K562 (cell line): Measurements from ENCODE around the gene RACGAP1. TPM values are rescaled to one million over a fixed set of nuclear protein-coding genes. Genes with fewer than 3 reads are reported as not detected.

Experiments
- ATAC-seq: fragments of 200-7000 bp; cut with Tn5 transposase; 3 replicates; pipeline ENCODE4 v1.9.1; 2020; ENCODE audit warnings: moderate library complexity
- BruUV-seq: library from RNA; stranded (reverse); fragments of 400-500 nt; replicated peaks from 2 replicates; lab custom pipeline; 2021; lab: Mats Ljungman, UMichigan
- CTCF ChIA-PET: fragments of 300-600 bp; formaldehyde crosslinking; extraction: SDS; loops from one replicate; lab custom pipeline; 2021; ENCODE audit warnings: low intra/inter-chr PET ratio; lab: Yijun Ruan, JAX
- POLR2A ChIA-PET: fragments of 300-600, 350-650 bp; sonication (Branson Sonifier 250); formaldehyde crosslinking; extraction: SDS; loops from one replicate; lab custom pipeline; 2021; ENCODE audit warnings: antibody characterized with exemption, inconsistent platforms; lab: Yijun Ruan, JAX
- DNase-seq, 4 experiments: peaks; one replicate each; pipeline versions ENCODE4 v3.0.0 to v3.0.0-alpha.2; 2011 to 2018; ENCODE audit warnings: low spot score in 3 of 4, mixed read lengths in 3 of 4; ENCODE audit errors: extremely low read depth in 1 of 4
- FAIRE-seq: peaks from 2 replicates; lab custom pipeline; 2011; peaks lifted over from hg19 to GRCh38; lab: Jason Lieb, UNC
- H2AFZ ChIP-seq: 2 replicates; pipeline ENCODE4 v1.6.0; 2011; ENCODE audit warnings: low read depth, low read length, control low read depth, inconsistent platforms
- H3K27ac ChIP-seq: fragments of 200-600 bp; 3 replicates; pipeline ENCODE4 v1.8.0; 2011; ENCODE audit warnings: low read depth, mild to moderate bottlenecking, control low read depth, inconsistent platforms, low read length, moderate library complexity, mixed read lengths; ENCODE audit errors: extremely low read depth
- H3K27me3 ChIP-seq, 2 experiments: fragments of 300-600 bp in 1 of 2; 2 replicates in 1 of 2; 3 replicates in 1 of 2; pipeline versions ENCODE4 v1.6.0 to v1.8.0; 2011; ENCODE audit warnings: inconsistent platforms in 2 of 2, low read length in 2 of 2, mild to moderate bottlenecking in 1 of 2, mixed read lengths in 1 of 2, moderate library complexity in 1 of 2; ENCODE audit not compliant: control insufficient read depth in 2 of 2, insufficient read depth in 2 of 2
- H3K36me3 ChIP-seq: fragments of 300-600 bp; 3 replicates; pipeline ENCODE4 v1.8.0; 2011; ENCODE audit warnings: mild to moderate bottlenecking, low read length, inconsistent platforms; ENCODE audit not compliant: control insufficient read depth, insufficient read depth
- H3K4me1 ChIP-seq, 2 experiments: fragments of 200-600 bp in 1 of 2; replicated peaks in 1 of 2; 2 replicates in 1 of 2; 3 replicates in 1 of 2; pipeline versions ENCODE4 v1.5.1 to v1.8.0; 2011; ENCODE audit warnings: inconsistent platforms in 2 of 2, low read length in 2 of 2, mild to moderate bottlenecking in 1 of 2, mixed read lengths in 1 of 2, moderate library complexity in 1 of 2; ENCODE audit not compliant: control insufficient read depth in 2 of 2, insufficient read depth in 2 of 2
- H3K4me2 ChIP-seq: 2 replicates; pipeline ENCODE4 v1.6.1; 2011; ENCODE audit warnings: low read length, control low read depth, inconsistent platforms, mixed read lengths; ENCODE audit not compliant: insufficient read depth
- H3K4me3 ChIP-seq: fragments of 200-600 bp; sonication (generic), shearing (Covaris generic); 2 replicates; pipeline ENCODE4 v1.5.1; 2016; ENCODE audit warnings: control low read depth, inconsistent platforms
- H3K79me2 ChIP-seq: fragments of 200-600 bp; 3 replicates; pipeline ENCODE4 v1.8.0; 2011; ENCODE audit warnings: low read length, inconsistent platforms; ENCODE audit not compliant: control insufficient read depth, insufficient read depth
- H3K9ac ChIP-seq, 2 experiments: 2 replicates each; pipeline versions ENCODE4 v1.6.0 to v1.6.1; 2011; ENCODE audit warnings: low read depth in 2 of 2, low read length in 2 of 2, control low read depth in 1 of 2, inconsistent platforms in 1 of 2, mild to moderate bottlenecking in 1 of 2, mixed read lengths in 1 of 2; ENCODE audit not compliant: insufficient read depth in 1 of 2
- H3K9me1 ChIP-seq: one replicate; pipeline ENCODE4 v1.6.0; 2011; ENCODE audit warnings: inconsistent platforms, mild to moderate bottlenecking, low read length, moderate library complexity; ENCODE audit not compliant: control insufficient read depth, insufficient read depth
- H3K9me3 ChIP-seq: replicated peaks from 2 replicates; pipeline ENCODE4 v1.5.1; 2011; ENCODE audit warnings: low read depth, low read length, inconsistent platforms; ENCODE audit not compliant: control insufficient read depth, insufficient read depth
- H4K20me1 ChIP-seq: replicated peaks from 2 replicates; pipeline ENCODE4 v1.6.1; 2011; ENCODE audit warnings: low read length, inconsistent platforms, mixed read lengths; ENCODE audit not compliant: control insufficient read depth, insufficient read depth
- BCOR ChIP-seq: fragments of 450-650 bp; IDR thresholded peaks from 2 replicates; pipeline ENCODE4 v1.6.1; 2016
- FOXK1 ChIP-seq: sonication (generic); formaldehyde crosslinking; IDR thresholded peaks from 2 replicates; pipeline ENCODE4 v1.8.0; 2022; ENCODE audit warnings: missing genetic modification reagents, mild to moderate bottlenecking, borderline replicate concordance
- KDM1A ChIP-seq, 2 experiments: fragments of 450-650 bp; IDR thresholded peaks; 2 replicates each; pipeline ENCODE4 v1.6.1; 2016; ENCODE audit warnings: mild to moderate bottlenecking in 2 of 2
- MCM3 ChIP-seq: fragments of 450-650 bp; IDR thresholded peaks from 2 replicates; pipeline ENCODE4 v1.6.1; 2016
- NEUROD1 ChIP-seq: fragments of 150-350 bp; IDR thresholded peaks from 2 replicates; pipeline ENCODE4 v1.6.1; 2014; ENCODE audit warnings: borderline replicate concordance, low read length, low read depth; ENCODE audit not compliant: partially characterized antibody
- RBM25 ChIP-seq: fragments of 200-400 bp; formaldehyde crosslinking; IDR thresholded peaks from 2 replicates; pipeline ENCODE4 v1.6.1; 2018; ENCODE audit warnings: low read length, low read depth, moderate library complexity; ENCODE audit not compliant: severe bottlenecking
- RCOR1 ChIP-seq, 2 experiments: IDR thresholded peaks; 2 replicates each; pipeline ENCODE4 v1.6.1; 2012; ENCODE audit warnings: low read depth in 2 of 2, low read length in 2 of 2, borderline replicate concordance in 1 of 2, improper control_type of control experiment in 1 of 2
- WGBS: fragments of 100-300 bp; shearing (Covaris generic); methylation state at CpG from one replicate; pipeline ENCODE4 v1.1.6; 2016; ENCODE audit warnings: low coverage, mixed read lengths; ENCODE audit not compliant: insufficient coverage; ENCODE audit errors: missing lambda C conversion rate; 5-methylcytosine and 5-hydroxymethylcytosine counted together
- in situ Hi-C: fragments of 300-500 bp; cut with MboI; formaldehyde crosslinking; loops from 4 replicates; pipeline ENCODE4 v1.15.0; 2018; ENCODE audit warnings: inconsistent platforms, mixed read lengths
- intact Hi-C: fragments of 100-400 bp; cut with micrococcal nuclease; formaldehyde crosslinking; loops from 2 replicates; pipeline ENCODE4 v1.14.2; 2022
- polyA plus RNA-seq, 8 experiments: library from polyadenylated mRNA; depleted of rRNA in 4 of 8; stranded (reverse) in 5 of 8; unstranded in 3 of 8; fragments of >200 nt; fragmentation: Nextera tagmentation in 2 of 8; fragmentation: Illumina TruSeq in 1 of 8; extraction: Ambion mirVana in 2 of 8; extraction: Trizol in 1 of 8; gene quantifications; 2 replicates each; pipeline versions ENCODE4 v1.2.1 to v1.2.3, GENCODE V29; 2011 to 2014; ENCODE audit warnings: inconsistent platforms in 1 of 8, missing spikeins in 1 of 8
- total RNA-seq, 7 experiments: library from RNA; depleted of rRNA in 6 of 7; stranded (reverse); fragments of >200 nt in 6 of 7; fragmentation: Illumina TruSeq in 2 of 7; extraction: Trizol in 2 of 7; gene quantifications; 2 replicates each; pipeline versions ENCODE4 v1.2.1 to v1.2.3, GENCODE V29; 2011 to 2021; ENCODE audit warnings: low replicate concordance in 1 of 7
- TF ChIP-seq, protein P1 (sequence below): sonication (generic); formaldehyde crosslinking; IDR thresholded peaks from 2 replicates; pipeline ENCODE4 v1.8.0; 2022; ENCODE audit warnings: missing genetic modification reagents, mild to moderate bottlenecking, borderline replicate concordance

The RACGAP1 gene
- total and polyA plus RNA-seq, 9 of the 15 experiments (the other 6 are each of a cell fraction or from before 2014, with no cell fraction given), result 56.4 to 92.9 (median 71.8) TPM

DNA sequence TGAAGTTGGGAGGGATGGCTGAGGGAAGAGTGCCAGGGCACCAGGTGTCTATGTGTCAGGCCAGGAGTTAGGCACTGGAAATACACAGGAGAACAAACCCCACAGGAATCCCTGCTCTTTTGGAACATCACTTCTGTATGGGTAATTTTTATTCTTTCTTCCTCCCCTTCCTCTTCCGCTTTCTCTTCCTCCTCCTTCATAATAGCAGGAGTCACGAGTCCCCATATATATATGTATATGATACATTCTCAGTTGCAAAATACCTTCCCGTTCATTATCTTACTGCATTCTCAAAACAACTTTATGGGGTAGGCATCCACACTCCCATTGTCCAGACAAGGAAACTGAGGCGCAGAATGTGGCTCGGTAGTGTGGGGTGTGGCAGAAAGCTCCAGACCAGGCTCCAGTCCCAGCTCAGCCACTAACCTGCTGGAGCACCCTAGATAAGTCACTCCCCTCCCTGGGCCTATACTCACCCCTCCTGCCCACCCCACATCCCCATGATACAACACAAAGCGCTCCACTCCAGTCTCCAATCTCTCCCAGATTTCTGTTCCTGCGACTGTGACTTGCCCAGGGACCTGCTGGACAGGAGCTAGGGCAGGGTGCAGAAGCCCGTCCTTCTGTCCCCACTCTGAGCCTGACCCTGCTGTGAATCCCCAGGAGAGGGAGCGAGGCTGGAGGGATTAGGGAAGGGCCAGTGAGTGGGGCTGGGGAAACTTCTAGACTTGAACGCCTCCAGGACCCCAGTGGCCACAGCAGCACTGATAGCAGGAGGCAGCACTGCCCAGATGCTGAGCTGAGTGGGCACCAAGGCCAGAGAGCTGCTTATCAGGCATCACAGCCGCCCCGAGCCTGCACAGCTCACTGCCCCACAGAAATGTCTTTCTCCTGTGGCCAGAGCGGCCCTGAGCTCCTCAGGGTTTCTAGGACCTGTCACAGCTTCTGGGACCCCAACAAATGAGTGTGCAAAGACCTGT is 76.1 kb downstream of the RACGAP1 start:
- intact Hi-C loops (loop anchor here (5.0 kb wide), 2 partner anchors 82 to 172 kb away; no protein-coding TSS in a partner anchor), in situ Hi-C loops (no loop called here)
- BruUV-seq, result no TSS peak
- POLR2A ChIA-PET, result interaction anchor here (0.8 to 1.8 kb wide), 3 partner anchors 9 to 15 kb away, joined by 3 to 4 read pairs (median 3); no protein-coding TSS in a partner anchor
- CTCF ChIA-PET, result no interaction called here
- Histone ChIP-seq H3K27me3 (0 out of 5 replicates have a peak, but pooled peaks cover 0 to 13% of the 10 kb centered on the region in 2 experiments), H3K9ac (no peak overlapping the region), H3K4me1 (peaks cover 14 to 23% of the 10 kb centered on the region in 2 experiments; a peak in 4 of 5 replicates), H3K4me3 (no peak overlapping the region), H4K20me1 (no peaks in the 10 kb centered on the region), H2AFZ (no peak overlapping the region), H3K79me2 (no peaks in the 10 kb centered on the region), H3K4me2 (no peak overlapping the region), H3K9me3 (no peaks in the 10 kb centered on the region), H3K36me3 (no peaks in the 10 kb centered on the region), H3K27ac (no peak overlapping the region), H3K9me1 (no peaks in the 10 kb centered on the region)
- FAIRE-seq (no peak), ATAC-seq (peak; percentile 10; the same call in 2 of the 3 replicates), DNase-seq (peak; percentile 23 to 63 (median 52))
- TF ChIP-seq NEUROD1 (no peak), RCOR1 (IDR thresholded peaks at IDR 0.05; ENCODE audit: borderline replicate concordance in 1 of 2, low read depth in 2 of 2, low read length in 2 of 2) (0 out of 4 replicates have a peak, but pooled peaks of 1 of the 2 experiments have one; percentile 14), MCM3 (no peak), FOXK1 (peak; percentile 47; the same call in 1 of the 2 replicates), BCOR (peak; percentile 29; the same call in 1 of the 2 replicates), KDM1A (IDR thresholded peaks at IDR 0.05) (0 out of 4 replicates have a peak, but pooled peaks of 1 of the 2 experiments have one; percentile 24), RBM25 (peak; percentile 57)
- TF ChIP-seq, protein P1, sequence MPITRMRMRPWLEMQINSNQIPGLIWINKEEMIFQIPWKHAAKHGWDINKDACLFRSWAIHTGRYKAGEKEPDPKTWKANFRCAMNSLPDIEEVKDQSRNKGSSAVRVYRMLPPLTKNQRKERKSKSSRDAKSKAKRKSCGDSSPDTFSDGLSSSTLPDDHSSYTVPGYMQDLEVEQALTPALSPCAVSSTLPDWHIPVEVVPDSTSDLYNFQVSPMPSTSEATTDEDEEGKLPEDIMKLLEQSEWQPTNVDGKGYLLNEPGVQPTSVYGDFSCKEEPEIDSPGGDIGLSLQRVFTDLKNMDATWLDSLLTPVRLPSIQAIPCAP (CRISPR knock-in tag), result no peak
- 31% methylated on average over 11 of the region's 13 CpGs for WGBS
